GM21515 (cell line): ENCODE data around the gene NMNAT2.

Experiments used
- ATAC-seq: cut with Tn5 transposase; IDR thresholded peaks from one replicate; pipeline ENCODE4 v1.9.1; 2021; ENCODE audit not compliant: unreplicated experiment

Gene NMNAT2

GRCh38 chr1:183240526-183240825 lies 177.7 kb downstream of the NMNAT2 start:
- no peak for ATAC-seq

GRCh38 chr1:183239793-183240525 lies 178.2 kb downstream of the NMNAT2 start:
- ATAC-seq = no peak

GRCh38 chr1:183239220-183239742 lies 178.9 kb downstream of the NMNAT2 start:
- ATAC-seq = no peak

GRCh38 chr1:183238071-183238470 lies 180.1 kb downstream of the NMNAT2 start:
- ATAC-seq = no peak

- ATAC-seq = no peak
Observed at GRCh38 chr1:183237046-183237445, 181.1 kb downstream of the NMNAT2 start.

GRCh38 chr1:183236158-183236725 lies 181.9 kb downstream of the NMNAT2 start:
- no peak for ATAC-seq

- ATAC-seq = no peak
Observed at GRCh38 chr1:183235503-183235902, 182.7 kb downstream of the NMNAT2 start.

GRCh38 chr1:183234660-183235476 lies 183.3 kb downstream of the NMNAT2 start:
- no peak for ATAC-seq

- no peak for ATAC-seq
Observed at GRCh38 chr1:183233113-183233512, 185.1 kb downstream of the NMNAT2 start.

GRCh38 chr1:183231545-183231944 lies 186.6 kb downstream of the NMNAT2 start:
- ATAC-seq = no peak

GRCh38 chr1:183230413-183230812 lies 187.8 kb downstream of the NMNAT2 start:
- ATAC-seq = no peak

GRCh38 chr1:183228347-183229220 lies 189.6 kb downstream of the NMNAT2 start:
- no peak for ATAC-seq

- ATAC-seq = peak; percentile 69
Observed at GRCh38 chr1:183227422-183228346, 190.5 kb downstream of the NMNAT2 start.

GRCh38 chr1:183226963-183227362 lies 191.2 kb downstream of the NMNAT2 start:
- no peak for ATAC-seq

GRCh38 chr1:183226361-183226760 lies 191.8 kb downstream of the NMNAT2 start:
- no peak for ATAC-seq

- no peak for ATAC-seq
Observed at GRCh38 chr1:183223467-183223866, 194.7 kb downstream of the NMNAT2 start.

- no peak for ATAC-seq
Observed at GRCh38 chr1:183222909-183223308, 195.3 kb downstream of the NMNAT2 start.

- no peak for ATAC-seq
Observed at GRCh38 chr1:183219616-183220009, 198.6 kb downstream of the NMNAT2 start.

GRCh38 chr1:183218971-183219615 lies 199.1 kb downstream of the NMNAT2 start:
- ATAC-seq = no peak
